Lower leg skin (tissue), 3 donors: ENCODE data around the gene ITGAD.

Experiments
- CTCF ChIP-seq, 3 donors: fragments of 450-650 bp; IDR thresholded peaks; one replicate each; pipeline ENCODE4 v1.5.1; 2016; ENCODE audit warnings: antibody characterized with exemption in 3 of 3, mild to moderate bottlenecking in 3 of 3, moderate library complexity in 2 of 3
- POLR2A ChIP-seq, 2 donors: fragments of 450-650 bp; IDR thresholded peaks; one replicate each; pipeline ENCODE4 v1.6.1; 2016 to 2017; ENCODE audit warnings: antibody characterized with exemption in 2 of 2, mild to moderate bottlenecking in 1 of 2, moderate library complexity in 1 of 2

DNA sequence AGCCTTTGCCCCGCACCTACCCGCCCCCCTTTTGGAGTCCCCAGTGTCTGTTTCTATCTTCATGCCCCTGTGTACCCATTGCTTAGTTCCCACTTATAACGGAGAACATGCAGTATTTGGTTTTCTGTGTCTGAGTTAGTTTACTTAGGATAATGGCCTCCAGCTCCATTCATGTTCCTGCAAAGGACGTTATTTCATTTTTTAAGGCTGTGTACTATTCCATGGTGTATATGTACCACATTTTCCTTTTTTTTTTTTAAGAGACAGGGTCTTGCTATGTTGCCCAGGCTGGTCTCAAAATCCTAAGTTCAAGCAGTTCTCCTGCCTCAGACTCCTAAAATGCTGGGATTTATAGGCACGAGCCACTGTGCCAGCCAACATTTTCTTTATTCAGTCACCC lies 74.7 kb downstream of the ITGAD start:
- TF ChIP-seq CTCF (IDR thresholded peaks at IDR 0.05) (no peak), POLR2A (IDR thresholded peaks at IDR 0.05) (no peak)
